Sigmoid colon (tissue), 7 donors: ENCODE results near the gene APOL3. TPM values are rescaled to one million over a fixed set of nuclear protein-coding genes. Genes with fewer than 3 reads are reported as not detected.
"Not testable (repeated sequence)": the region's sequence is repeated elsewhere in the genome, so short reads cannot be mapped to it uniquely, and the experiment has no call there.

Experiments used
- DNase-seq: peaks from one replicate; pipeline ENCODE4 v3.0.0-alpha.2; 2019
- H3K27ac ChIP-seq, 4 donors: fragments of 200-600 bp; sonication (generic); one replicate each; pipeline ENCODE4 v1.5.1; 2016 to 2019; ENCODE audit warnings: mild to moderate bottlenecking in 1 of 4
- H3K27me3 ChIP-seq, 3 donors: fragments of 200-600 bp; sonication (generic); one replicate each; pipeline ENCODE4 v1.5.1; 2019; ENCODE audit warnings: mild to moderate bottlenecking in 1 of 3
- H3K36me3 ChIP-seq, 4 donors: fragments of 200-600 bp; sonication (generic); one replicate each; pipeline ENCODE4 v1.5.1; 2016 to 2019
- H3K4me1 ChIP-seq, 4 donors: fragments of 200-600 bp; sonication (generic); one replicate each; pipeline ENCODE4 v1.5.1; 2017 to 2019
- H3K4me3 ChIP-seq, 4 donors: fragments of 200-600 bp; sonication (generic); one replicate each; pipeline ENCODE4 v1.5.1; 2017 to 2019; ENCODE audit warnings: mild to moderate bottlenecking in 2 of 4, moderate library complexity in 1 of 4
- H3K9me3 ChIP-seq, 4 donors: fragments of 200-600 bp in 3 of 4; sonication (generic) in 3 of 4; one replicate each; pipeline versions ENCODE4 v1.5.1 to v1.6.1; 2013 to 2019
- CTCF ChIP-seq, 4 experiments: fragments of 450-650 bp in 3 of 4; fragments of 200-600 bp in 1 of 4; IDR thresholded peaks; one replicate each; pipeline ENCODE4 v1.5.1; 2016 to 2019; ENCODE audit warnings: antibody characterized with exemption in 4 of 4, mild to moderate bottlenecking in 3 of 4, moderate library complexity in 2 of 4
- EP300 ChIP-seq, 4 donors: sonication (generic); formaldehyde crosslinking; IDR thresholded peaks; one replicate each; pipeline ENCODE4 v1.6.1; 2017; ENCODE audit warnings: antibody characterized with exemption in 4 of 4
- POLR2A ChIP-seq, 2 donors: fragments of 450-650 bp; IDR thresholded peaks; one replicate each; pipeline ENCODE4 v1.6.1; 2016; ENCODE audit warnings: antibody characterized with exemption in 2 of 2, mild to moderate bottlenecking in 2 of 2, moderate library complexity in 2 of 2
- POLR2AphosphoS5 ChIP-seq, 4 donors: sonication (generic); formaldehyde crosslinking; IDR thresholded peaks; one replicate each; pipeline ENCODE4 v1.6.1; 2017; ENCODE audit warnings: antibody characterized with exemption in 4 of 4
- WGBS, 2 donors: extraction: QIAGEN DNeasy Blood & Tissue Kit; methylation state at CpG; one replicate each; pipeline ENCODE4 v1.1.7; 2013; 5-methylcytosine and 5-hydroxymethylcytosine counted together
- intact Hi-C: fragments of 100-400 bp; cut with DNase I; formaldehyde crosslinking; loops from one replicate; pipeline ENCODE4 v1.15.1; 2023
- polyA plus RNA-seq, 3 donors: library from polyadenylated mRNA; stranded (reverse); fragments of 200-250 nt; gene quantifications; one replicate each; pipeline ENCODE4 v1.2.3, GENCODE V29; 2013
- total RNA-seq, 4 donors: library from RNA; depleted of rRNA; stranded (reverse); fragments of >200 nt; gene quantifications; one replicate each; pipeline ENCODE4 v1.1.0, GENCODE V29; 2016
- donor health status: healthy with polysubstance abuse.
- donor health status: Bipolar disorder and iron deficiency.
- donor health status: healthy.

APOL3 gene
- total and polyA plus RNA-seq, 7 donors = 7.4 to 48.9 (median 27.4) TPM

DNA sequence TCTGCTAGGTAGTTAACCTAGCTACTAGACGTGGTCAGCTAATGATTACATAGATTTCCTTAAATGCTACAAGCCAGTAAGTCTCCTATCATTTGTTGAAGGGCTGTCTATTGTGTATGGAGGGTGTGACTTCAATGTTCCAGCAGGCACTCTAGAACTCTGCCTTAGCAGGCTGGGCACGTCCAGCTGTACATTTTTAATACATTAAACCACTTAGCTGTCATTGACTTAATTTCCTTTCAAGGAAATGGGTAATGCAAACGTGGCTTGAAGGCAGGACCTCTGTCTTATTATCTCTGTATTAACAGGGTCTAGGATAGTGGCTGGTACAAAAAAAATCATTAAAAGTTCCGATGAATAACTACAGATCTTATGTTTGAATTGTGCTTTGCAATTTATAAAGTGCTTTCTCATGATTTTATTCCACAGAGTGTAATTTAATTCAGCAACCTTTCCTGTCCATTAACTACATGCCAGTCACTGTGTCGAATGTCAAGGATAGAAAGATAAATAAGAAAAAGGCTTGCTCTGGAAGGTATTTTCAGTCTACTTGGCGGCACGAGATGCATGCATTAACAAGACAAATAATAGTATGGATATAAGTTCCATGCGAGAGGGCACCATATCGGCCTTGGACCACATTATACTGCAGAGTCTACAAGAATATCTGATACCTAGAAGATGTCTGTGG is 60.3 kb downstream of the APOL3 start:
- H3K27ac ChIP-seq = no peak overlapping the region
- no peaks in the 10 kb centered on the region for H3K36me3 ChIP-seq
- H3K4me1 ChIP-seq = peaks cover 0 to 10% (median 0%) of the 10 kb centered on the region in 4 donors
- intact Hi-C loops = no loop called here
- H3K27me3 ChIP-seq = no peaks in the 10 kb centered on the region
- WGBS, 2 donors = 71 to 81% methylated on average over 9 of the region's 9 CpGs
- peak; percentile 20 for DNase-seq
- no peaks in the 10 kb centered on the region for H3K9me3 ChIP-seq
- H3K4me3 ChIP-seq = no peak overlapping the region
- no peak for TF ChIP-seq EP300 (IDR thresholded peaks at IDR 0.05)
- TF ChIP-seq POLR2A (IDR thresholded peaks at IDR 0.05) = no peak
- TF ChIP-seq POLR2AphosphoS5 (IDR thresholded peaks at IDR 0.05) = no peak
- TF ChIP-seq CTCF (IDR thresholded peaks at IDR 0.05) = no peak

GRCh38 chr22:36099561-36099960 is 61.0 kb downstream of the APOL3 start:
- H3K9me3 ChIP-seq, H3K36me3 ChIP-seq, H3K27me3 ChIP-seq, H3K4me3 ChIP-seq, H3K4me1 ChIP-seq, intact Hi-C loops, H3K27ac ChIP-seq: not testable (repeated sequence)
- peak; percentile 25 for DNase-seq
- 79 to 94% methylated on average over 10 of the region's 10 CpGs for WGBS, 2 donors

GRCh38 chr22:36097880-36098279 is 62.7 kb downstream of the APOL3 start:
- intact Hi-C loops = no loop called here
- no peak for TF ChIP-seq EP300 (IDR thresholded peaks at IDR 0.05)
- no peak for TF ChIP-seq POLR2AphosphoS5 (IDR thresholded peaks at IDR 0.05)
- TF ChIP-seq CTCF (IDR thresholded peaks at IDR 0.05) = no peak
- TF ChIP-seq POLR2A (IDR thresholded peaks at IDR 0.05) = no peak
- Histone ChIP-seq H3K4me3 (no peak overlapping the region), H3K27me3 (no peaks in the 10 kb centered on the region), H3K9me3 (no peaks in the 10 kb centered on the region), H3K27ac (no peak overlapping the region), H3K36me3 (no peaks in the 10 kb centered on the region), H3K4me1 (peaks cover 0 to 10% (median 0%) of the 10 kb centered on the region in 4 donors)
- 69 to 89% methylated on average over 8 of the region's 8 CpGs for WGBS, 2 donors
- DNase-seq = no peak

DNA sequence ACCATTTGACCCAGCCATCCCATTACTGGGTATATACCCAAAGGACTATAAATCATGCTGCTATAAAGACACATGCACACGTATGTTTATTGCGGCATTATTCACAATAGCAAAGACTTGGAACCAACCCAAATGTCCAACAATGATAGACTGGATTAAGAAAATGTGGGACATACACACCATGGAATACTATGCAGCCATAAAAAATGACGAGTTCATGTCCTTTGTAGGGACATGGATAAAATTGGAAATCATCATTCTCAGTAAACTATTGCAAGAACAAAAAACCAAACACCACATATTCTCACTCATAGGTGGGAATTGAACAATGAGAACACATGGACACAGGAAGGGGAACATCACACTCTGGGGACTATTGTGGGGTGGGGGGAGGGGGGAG is 69.8 kb downstream of the APOL3 start:
- H3K36me3 ChIP-seq, H3K27ac ChIP-seq, H3K4me3 ChIP-seq, DNase-seq, H3K9me3 ChIP-seq, intact Hi-C loops, H3K27me3 ChIP-seq, H3K4me1 ChIP-seq: not testable (repeated sequence)
- 64 to 89% methylated on average over 1 to 2 of the region's 3 CpGs for WGBS, 2 donors

Other genes with a start within 250 kb of the APOL3 start
- 100 to 1,000 TPM; 138 to 164 (median 148) TPM for gene RBFOX2, start 131.9 kb downstream of the APOL3 start, total RNA-seq
- 10 to 100 TPM; 11.6 to 32.4 (median 15.6) TPM for gene RBFOX2, start 131.9 kb downstream of the APOL3 start, polyA plus RNA-seq
- 10 to 100 TPM in 1 of 4 donors, 1 to 10 TPM in 3; 1.2 to 14.0 (median 5.4) TPM for gene APOL4, start 41.1 kb upstream of the APOL3 start, total RNA-seq
- gene APOL4, start 41.1 kb upstream of the APOL3 start, polyA plus RNA-seq = 1 to 10 TPM; 3.2 to 9.3 (median 4.8) TPM
- 10 to 100 TPM; 26.8 to 59.5 (median 29.4) TPM for gene APOL2, start 78.8 kb upstream of the APOL3 start, total RNA-seq
- gene APOL2, start 78.8 kb upstream of the APOL3 start, polyA plus RNA-seq = 10 to 100 TPM; 18.6 to 45.1 (median 24.3) TPM
- 10 to 100 TPM; 15.0 to 36.0 (median 20.3) TPM for gene APOL1, start 92.4 kb upstream of the APOL3 start, total RNA-seq
- gene APOL1, start 92.4 kb upstream of the APOL3 start, polyA plus RNA-seq = 10 to 100 TPM in 2 of 3 donors, 1 to 10 TPM in 1; 6.6 to 64.0 (median 11.3) TPM
- gene MYH9, start 227.2 kb upstream of the APOL3 start, total RNA-seq = 100 to 1,000 TPM; 147 to 273 (median 184) TPM
- gene MYH9, start 227.2 kb upstream of the APOL3 start, polyA plus RNA-seq = 100 to 1,000 TPM in 1 of 3 donors, 10 to 100 TPM in 2; 63.7 to 307 (median 88.3) TPM